Endothelial cell of umbilical vein (primary cell): ENCODE data around the gene KRT32. TPM values are rescaled to one million over a fixed set of nuclear protein-coding genes. Genes with fewer than 3 reads are reported as not detected.

Source experiments
- BruUV-seq: library from RNA; stranded (reverse); fragments of 400-500 nt; replicated peaks from 2 replicates; lab custom pipeline; 2021; lab: Mats Ljungman, UMichigan
- CTCF ChIA-PET: fragments of 300-600, 350-600 bp; sonication (Branson Sonifier 250); formaldehyde crosslinking; loops from one replicate; lab custom pipeline; 2021; ENCODE audit warnings: antibody characterized with exemption, inconsistent platforms; lab: Charles Lee
- POLR2A ChIA-PET: fragments of 300-600, 350-600 bp; sonication (Branson Sonifier 250); formaldehyde crosslinking; loops from one replicate; lab custom pipeline; 2021; ENCODE audit warnings: antibody characterized with exemption, inconsistent platforms; lab: Charles Lee
- DNase-seq: peaks from one replicate; pipeline ENCODE4 v3.0.0-alpha.2; 2011; ENCODE audit warnings: low read depth, low spot score
- FAIRE-seq: peaks from 2 replicates; lab custom pipeline; 2011; peaks lifted over from hg19 to GRCh38; lab: Jason Lieb, UNC
- H2AFZ ChIP-seq: 2 replicates; pipeline ENCODE4 v1.6.0; 2012; ENCODE audit warnings: low read depth, low read length, control low read depth, inconsistent platforms
- H3K27ac ChIP-seq: 2 replicates; pipeline ENCODE4 v1.5.1; 2011; ENCODE audit warnings: low read depth, mild to moderate bottlenecking, control low read depth, low read length, moderate library complexity; ENCODE audit not compliant: insufficient read depth
- H3K27me3 ChIP-seq, 2 experiments: 2 replicates each; pipeline versions ENCODE4 v1.6.0 to v1.6.1; 2011; ENCODE audit warnings: low read length in 2 of 2, mixed read lengths in 1 of 2; ENCODE audit not compliant: control insufficient read depth in 2 of 2, insufficient read depth in 2 of 2
- H3K36me3 ChIP-seq, 2 experiments: 2 replicates in 1 of 2; 3 replicates in 1 of 2; pipeline ENCODE4 v1.5.1; 2011; ENCODE audit warnings: low read length in 2 of 2, mild to moderate bottlenecking in 1 of 2, moderate library complexity in 1 of 2; ENCODE audit not compliant: control insufficient read depth in 2 of 2, insufficient read depth in 2 of 2; ENCODE audit errors: extremely low read depth in 1 of 2
- H3K4me1 ChIP-seq: 3 replicates; pipeline ENCODE4 v1.5.1; 2011; ENCODE audit warnings: mild to moderate bottlenecking, low read length; ENCODE audit not compliant: control insufficient read depth, insufficient read depth; ENCODE audit errors: extremely low read depth
- H3K4me2 ChIP-seq: 2 replicates; pipeline ENCODE4 v1.6.1; 2011; ENCODE audit warnings: low read length, control low read depth, mixed read lengths; ENCODE audit not compliant: insufficient read depth
- H3K4me3 ChIP-seq, 3 experiments: fragments of 200-600 bp in 1 of 3; sonication (generic), shearing (Covaris generic) in 1 of 3; replicated peaks in 1 of 3; 2 replicates each; pipeline ENCODE4 v1.5.1; 2011 to 2016; ENCODE audit warnings: control low read depth in 3 of 3, low read length in 3 of 3, mild to moderate bottlenecking in 2 of 3, inconsistent platforms in 1 of 3, low read depth in 1 of 3, moderate library complexity in 1 of 3; ENCODE audit not compliant: insufficient read depth in 1 of 3
- H3K79me2 ChIP-seq: 2 replicates; pipeline ENCODE4 v1.6.0; 2012; ENCODE audit warnings: low read length, inconsistent platforms; ENCODE audit not compliant: control insufficient read depth, insufficient read depth
- H3K9ac ChIP-seq: replicated peaks from 2 replicates; pipeline ENCODE3; 2011; ENCODE audit warnings: low read length, control low read depth; ENCODE audit not compliant: insufficient read depth; ENCODE audit errors: extremely low read depth
- H3K9me1 ChIP-seq: replicated peaks from 3 replicates; pipeline ENCODE4 v1.6.0; 2011; ENCODE audit warnings: mild to moderate bottlenecking, low read length; ENCODE audit not compliant: control insufficient read depth, insufficient read depth; ENCODE audit errors: extremely low read depth
- H3K9me3 ChIP-seq: replicated peaks from 2 replicates; pipeline ENCODE4 v1.5.1; 2012; ENCODE audit warnings: low read length, inconsistent platforms; ENCODE audit not compliant: control insufficient read depth, insufficient read depth
- H4K20me1 ChIP-seq: replicated peaks from 2 replicates; pipeline ENCODE3; 2011; ENCODE audit warnings: mild to moderate bottlenecking, low read length; ENCODE audit not compliant: control insufficient read depth, insufficient read depth; ENCODE audit errors: extremely low read depth
- CTCF ChIP-seq, 2 donors: IDR thresholded peaks; 1 replicate in 1 of 2; 2 replicates in 1 of 2; pipeline ENCODE4 v1.5.1; 2011; ENCODE audit warnings: low read length in 2 of 2, mild to moderate bottlenecking in 2 of 2, moderate library complexity in 2 of 2, control low read depth in 1 of 2, inconsistent platforms in 1 of 2, low read depth in 1 of 2; ENCODE audit not compliant: insufficient read depth in 1 of 2; ENCODE audit errors: extremely low read depth in 1 of 2
- EZH2 ChIP-seq: IDR thresholded peaks from 2 replicates; pipeline ENCODE4 v1.6.1; 2012; ENCODE audit warnings: borderline replicate concordance, low read depth, mild to moderate bottlenecking, moderate library complexity, low read length, inconsistent platforms; ENCODE audit not compliant: severe bottlenecking
- FOS ChIP-seq: IDR thresholded peaks from 2 replicates; pipeline ENCODE4 v1.6.1; 2011; ENCODE audit warnings: mild to moderate bottlenecking, low read length, moderate library complexity, borderline replicate concordance; ENCODE audit not compliant: insufficient read depth
- GATA2 ChIP-seq: IDR thresholded peaks from 2 replicates; pipeline ENCODE4 v1.7.0; 2011; ENCODE audit warnings: low read depth, mild to moderate bottlenecking, moderate library complexity, mixed read lengths, low read length; ENCODE audit not compliant: insufficient read length, insufficient read depth
- JUN ChIP-seq: IDR thresholded peaks from 2 replicates; pipeline ENCODE4 v1.6.1; 2011; ENCODE audit warnings: borderline replicate concordance, low read depth; ENCODE audit not compliant: insufficient read length, insufficient read depth
- MAX ChIP-seq: IDR thresholded peaks from 2 replicates; pipeline ENCODE4 v1.6.1; 2011; ENCODE audit not compliant: insufficient read depth, insufficient read length
- MYC ChIP-seq: IDR thresholded peaks from one replicate; pipeline ENCODE4 v1.6.1; 2011; ENCODE audit warnings: mild to moderate bottlenecking, low read depth, low read length
- POLR2A ChIP-seq: IDR thresholded peaks from 2 replicates; pipeline ENCODE4 v1.6.1; 2012; ENCODE audit warnings: low read depth, mild to moderate bottlenecking, control low read depth, low read length
- POLR2AphosphoS5 ChIP-seq: IDR thresholded peaks from 2 replicates; pipeline ENCODE4 v1.6.1; 2012; ENCODE audit warnings: low read depth, mild to moderate bottlenecking, control low read depth, low read length, moderate library complexity; ENCODE audit not compliant: insufficient read depth
- dilution Hi-C: fragments of 300-500 bp; cut with MboI; formaldehyde crosslinking; loops from one replicate; pipeline ENCODE4 v1.15.0; 2019; ENCODE audit warnings: low sequenced_read_pairs; ENCODE audit not compliant: extremely low pct_ligation_motif_present
- intact Hi-C: fragments of 100-400 bp; cut with micrococcal nuclease; formaldehyde crosslinking; loops from one replicate; pipeline ENCODE4 v1.10.0; 2022
- microRNA-seq: library from miRNA; unstranded; fragments of <30 nt; microRNA quantifications from one replicate; pipeline ENCODE4 v1.2.0, GENCODE V29; 2021; ENCODE audit warnings: borderline number of aligned reads, borderline replicate concordance
- polyA plus RNA-seq, 4 experiments: library from polyadenylated mRNA; depleted of rRNA in 3 of 4; stranded (reverse) in 3 of 4; unstranded in 1 of 4; fragments of >200 nt; gene quantifications; 2 replicates each; pipeline versions ENCODE4 v1.2.1 to v1.2.3, GENCODE V29; 2011 to 2012; ENCODE audit warnings: missing spikeins in 1 of 4
- small RNA-seq: library from RNA; depleted of rRNA; stranded (forward); fragments of <200 nt; gene quantifications from one replicate; pipeline ENCODE3, GENCODE V24; 2012; ENCODE audit warnings: low replicate concordance, low read depth; ENCODE audit not compliant: insufficient read depth, insufficient read length
- total RNA-seq: library from RNA; stranded (reverse); gene quantifications from 2 replicates; pipeline ENCODE4 v1.2.3, GENCODE V29; 2021

KRT32 gene
- total and polyA plus RNA-seq, 2 donors (not counting 3 experiments of a cell fraction or from before 2014, with no cell fraction given): not detected

GRCh38 chr17:41411072-41411840, 55.9 kb downstream of the KRT32 start:
- no peak for TF ChIP-seq MAX
- no peak for TF ChIP-seq POLR2A
- no peak for TF ChIP-seq JUN
- TF ChIP-seq POLR2AphosphoS5: no peak
- no peak for TF ChIP-seq EZH2
- no peak for TF ChIP-seq MYC
- TF ChIP-seq GATA2: no peak
- TF ChIP-seq FOS: no peak
- TF ChIP-seq CTCF (IDR thresholded peaks at IDR 0.05; ENCODE audit: extremely low read depth in 1 of 2, insufficient read depth in 1 of 2, low read depth in 1 of 2, low read length in 2 of 2): no peak
- Histone ChIP-seq H3K27me3 (peaks cover 0 to 4% of the 10 kb centered on the region in 2 experiments), H3K9me3 (no peaks in the 10 kb centered on the region), H4K20me1 (no peaks in the 10 kb centered on the region), H3K36me3 (no peaks in the 10 kb centered on the region), H3K27ac (no peak overlapping the region), H3K4me1 (no peaks in the 10 kb centered on the region), H3K4me2 (no peak overlapping the region), H3K79me2 (no peaks in the 10 kb centered on the region), H3K9me1 (no peaks in the 10 kb centered on the region), H3K9ac (no peak overlapping the region), H3K4me3 (no peak overlapping the region), H2AFZ (no peak overlapping the region)
- dilution Hi-C loops (no loop called here), intact Hi-C loops (no loop called here)
- ChIA-PET POLR2A (no interaction called here), CTCF (no interaction called here)
- FAIRE-seq: no peak
- BruUV-seq: no TSS peak
- DNase-seq: no peak

Small RNAs within 50 kb of the gene (microRNA-seq; reads per million reads assigned to microRNA genes)
- not detected for gene MIR6510

Small RNAs within 50 kb of the gene (small RNA-seq; reads per million reads assigned to genes)
- gene RNU2-32P: not detected

Other genes starting within 250 kb of the KRT32 start
- gene KRTAP9-2, start 240.7 kb downstream of the KRT32 start, total RNA-seq: not detected in 2 replicates
- gene KRTAP9-2, start 240.7 kb downstream of the KRT32 start, polyA plus RNA-seq: not detected in 2 replicates
- not detected in 2 replicates for gene KRTAP9-3, start 234.9 kb downstream of the KRT32 start, total RNA-seq
- not detected in 2 replicates for gene KRTAP9-3, start 234.9 kb downstream of the KRT32 start, polyA plus RNA-seq
- not detected in 2 replicates for gene KRTAP9-8, start 229.4 kb downstream of the KRT32 start, total RNA-seq
- gene KRTAP9-8, start 229.4 kb downstream of the KRT32 start, polyA plus RNA-seq: not detected in 2 replicates
- not detected in 2 replicates for gene KRTAP9-4, start 217.7 kb downstream of the KRT32 start, total RNA-seq
- not detected in 2 replicates for gene KRTAP9-4, start 217.7 kb downstream of the KRT32 start, polyA plus RNA-seq
- gene KRTAP9-9, start 212.0 kb downstream of the KRT32 start, total RNA-seq: not detected in 2 replicates
- gene KRTAP9-9, start 212.0 kb downstream of the KRT32 start, polyA plus RNA-seq: not detected in 2 replicates
- gene KRTAP9-6, start 202.0 kb downstream of the KRT32 start, total RNA-seq: not detected in 2 replicates
- gene KRTAP9-6, start 202.0 kb downstream of the KRT32 start, polyA plus RNA-seq: not detected in 2 replicates
- not detected in 2 replicates for gene KRTAP9-7, start 191.7 kb downstream of the KRT32 start, total RNA-seq
- gene KRTAP9-7, start 191.7 kb downstream of the KRT32 start, polyA plus RNA-seq: not detected in 2 replicates
- not detected in 2 replicates for gene KRTAP29-1, start 164.5 kb downstream of the KRT32 start, total RNA-seq
- gene KRTAP29-1, start 164.5 kb downstream of the KRT32 start, polyA plus RNA-seq: not detected in 2 replicates
- not detected in 2 replicates for gene KRTAP16-1, start 158.1 kb downstream of the KRT32 start, total RNA-seq
- not detected in 2 replicates for gene KRTAP16-1, start 158.1 kb downstream of the KRT32 start, polyA plus RNA-seq
- not detected in 2 replicates for gene KRTAP17-1, start 151.7 kb downstream of the KRT32 start, total RNA-seq
- not detected in 2 replicates for gene KRTAP17-1, start 151.7 kb downstream of the KRT32 start, polyA plus RNA-seq
- not detected in 2 replicates for gene KRT33A, start 116.6 kb downstream of the KRT32 start, total RNA-seq
- not detected in 2 replicates for gene KRT33A, start 116.6 kb downstream of the KRT32 start, polyA plus RNA-seq
- not detected in 2 replicates for gene KRT33B, start 97.6 kb downstream of the KRT32 start, total RNA-seq
- gene KRT33B, start 97.6 kb downstream of the KRT32 start, polyA plus RNA-seq: not detected in 2 replicates
- not detected in 2 replicates for gene KRT34, start 85.1 kb downstream of the KRT32 start, total RNA-seq
- not detected in 2 replicates for gene KRT34, start 85.1 kb downstream of the KRT32 start, polyA plus RNA-seq
- not detected in 2 replicates for gene KRT31, start 69.8 kb downstream of the KRT32 start, total RNA-seq
- gene KRT31, start 69.8 kb downstream of the KRT32 start, polyA plus RNA-seq: not detected in 2 replicates
- gene KRT37, start 42.8 kb downstream of the KRT32 start, total RNA-seq: not detected in 2 replicates
- gene KRT37, start 42.8 kb downstream of the KRT32 start, polyA plus RNA-seq: not detected in 2 replicates
- not detected in 2 replicates for gene KRT38, start 26.4 kb downstream of the KRT32 start, total RNA-seq
- gene KRT38, start 26.4 kb downstream of the KRT32 start, polyA plus RNA-seq: not detected in 2 replicates
- gene KRT35, start 13.8 kb upstream of the KRT32 start, total RNA-seq: not detected in 2 replicates
- gene KRT35, start 13.8 kb upstream of the KRT32 start, polyA plus RNA-seq: 0.08 TPM in 1 of 2 replicates, not detected in the other
- gene KRT36, start 22.5 kb upstream of the KRT32 start, total RNA-seq: not detected in 2 replicates
- 0.04 and 0.11 TPM in 2 replicates for gene KRT36, start 22.5 kb upstream of the KRT32 start, polyA plus RNA-seq
- not detected in 2 replicates for gene KRT13, start 38.2 kb upstream of the KRT32 start, total RNA-seq
- not detected in 2 replicates for gene KRT13, start 38.2 kb upstream of the KRT32 start, polyA plus RNA-seq
- 2.8 TPM in 2 replicates for gene KRT15, start 51.5 kb upstream of the KRT32 start, total RNA-seq
- gene KRT15, start 51.5 kb upstream of the KRT32 start, polyA plus RNA-seq: 0.68 and 0.83 TPM in 2 replicates
- 14.9 and 23.3 TPM in 2 replicates for gene KRT19, start 60.9 kb upstream of the KRT32 start, total RNA-seq
- 12.9 and 20.1 TPM in 2 replicates for gene KRT19, start 60.9 kb upstream of the KRT32 start, polyA plus RNA-seq
- gene KRT9, start 104.7 kb upstream of the KRT32 start, total RNA-seq: not detected in 2 replicates
- gene KRT9, start 104.7 kb upstream of the KRT32 start, polyA plus RNA-seq: not detected in 2 replicates
- 0.18 and 0.66 TPM in 2 replicates for gene KRT14, start 119.5 kb upstream of the KRT32 start, total RNA-seq
- 0.11 and 0.12 TPM in 2 replicates for gene KRT14, start 119.5 kb upstream of the KRT32 start, polyA plus RNA-seq
- not detected in 2 replicates for gene KRT16, start 145.4 kb upstream of the KRT32 start, total RNA-seq
- not detected in 2 replicates for gene KRT16, start 145.4 kb upstream of the KRT32 start, polyA plus RNA-seq
- gene KRT17, start 157.2 kb upstream of the KRT32 start, total RNA-seq: 0.55 and 1.6 TPM in 2 replicates
- gene KRT17, start 157.2 kb upstream of the KRT32 start, polyA plus RNA-seq: 0.83 and 0.96 TPM in 2 replicates
- gene EIF1, start 221.5 kb upstream of the KRT32 start, total RNA-seq: 814 and 839 TPM in 2 replicates
- 145 and 168 TPM in 2 replicates for gene EIF1, start 221.5 kb upstream of the KRT32 start, polyA plus RNA-seq
- gene GAST, start 244.9 kb upstream of the KRT32 start, total RNA-seq: not detected in 2 replicates
- gene GAST, start 244.9 kb upstream of the KRT32 start, polyA plus RNA-seq: not detected in 2 replicates